GM15510 (cell line): ENCODE data around the gene MPV17L2.

Experiments used
- POLR2A ChIP-seq: IDR thresholded peaks from 3 replicates; pipeline ENCODE4 v1.6.1; 2011; ENCODE audit warnings: borderline replicate concordance; ENCODE audit not compliant: insufficient read length; ENCODE audit errors: extremely low read depth

Gene MPV17L2

GRCh38 chr19:18229474-18229873, 36.5 kb downstream of the MPV17L2 start:
- TF ChIP-seq POLR2A, result no peak

GRCh38 chr19:18229915-18230314, 36.9 kb downstream of the MPV17L2 start:
- no peak for TF ChIP-seq POLR2A

GRCh38 chr19:18230941-18231734, 38.1 kb downstream of the MPV17L2 start:
- TF ChIP-seq POLR2A, result no peak

GRCh38 chr19:18231775-18232174, 38.8 kb downstream of the MPV17L2 start:
- no peak for TF ChIP-seq POLR2A

- no peak for TF ChIP-seq POLR2A
Observed at GRCh38 chr19:18232540-18233223, 39.7 kb downstream of the MPV17L2 start.

GRCh38 chr19:18233224-18233825, 40.3 kb downstream of the MPV17L2 start:
- TF ChIP-seq POLR2A, result no peak

GRCh38 chr19:18234194-18234593, 41.2 kb downstream of the MPV17L2 start:
- TF ChIP-seq POLR2A, result no peak

GRCh38 chr19:18239303-18239702, 46.3 kb downstream of the MPV17L2 start:
- no peak for TF ChIP-seq POLR2A

- TF ChIP-seq POLR2A, result no peak
Observed at GRCh38 chr19:18245297-18245696, 52.3 kb downstream of the MPV17L2 start.
